ENCODE data around the gene PDCD1LG2.
A peak's percentile ranks its signal among the peaks of the same experiment; 100 is the strongest.
"Not testable (repeated sequence)": the region's sequence is repeated elsewhere in the genome, so short reads cannot be mapped to it uniquely, and the experiment has no call there.

PDCD1LG2 gene

GRCh38 chr9:5493679-5494511 lies 16.4 kb upstream of the PDCD1LG2 start:
- no peak for TF ChIP-seq CTCF (IDR thresholded peaks at IDR 0.05; ENCODE audit: insufficient read depth, low read depth, low read length, missing control alignments)
- peak overlapping the region; percentile 31 for H3K4me3 ChIP-seq (ENCODE audit: low read depth, low read length)
- DNase-seq (ENCODE audit: low read depth), result peak; percentile 95

GRCh38 chr9:5494765-5495164 lies 15.6 kb upstream of the PDCD1LG2 start:
- H3K4me3 ChIP-seq (ENCODE audit: low read depth, low read length); DNase-seq (ENCODE audit: low read depth): not testable (repeated sequence)

- no peak overlapping the region for H3K4me3 ChIP-seq (ENCODE audit: low read depth, low read length)
- TF ChIP-seq CTCF (IDR thresholded peaks at IDR 0.05; ENCODE audit: insufficient read depth, low read depth, low read length, missing control alignments), result no peak
- no peak for DNase-seq (ENCODE audit: low read depth)
Measured at GRCh38 chr9:5499157-5499556, 11.2 kb upstream of the PDCD1LG2 start.

GRCh38 chr9:5499889-5500398 lies 10.4 kb upstream of the PDCD1LG2 start:
- TF ChIP-seq CTCF (IDR thresholded peaks at IDR 0.05; ENCODE audit: insufficient read depth, low read depth, low read length, missing control alignments), result no peak
- DNase-seq (ENCODE audit: low read depth), result no peak
- H3K4me3 ChIP-seq (ENCODE audit: low read depth, low read length), result no peak overlapping the region

- H3K4me3 ChIP-seq (ENCODE audit: low read depth, low read length), result no peak overlapping the region
- no peak for TF ChIP-seq CTCF (IDR thresholded peaks at IDR 0.05; ENCODE audit: insufficient read depth, low read depth, low read length, missing control alignments)
- DNase-seq (ENCODE audit: low read depth), result no peak
Measured at GRCh38 chr9:5500441-5501235, 9.7 kb upstream of the PDCD1LG2 start.

- DNase-seq (ENCODE audit: low read depth), result no peak
- no peak overlapping the region for H3K4me3 ChIP-seq (ENCODE audit: low read depth, low read length)
- no peak for TF ChIP-seq CTCF (IDR thresholded peaks at IDR 0.05; ENCODE audit: insufficient read depth, low read depth, low read length, missing control alignments)
Measured at GRCh38 chr9:5502553-5502952, 7.8 kb upstream of the PDCD1LG2 start.

GRCh38 chr9:5509573-5509972 lies 758 bp upstream of the PDCD1LG2 start:
- DNase-seq (ENCODE audit: low read depth), result no peak
- no peak overlapping the region for H3K4me3 ChIP-seq (ENCODE audit: low read depth, low read length)

More at GRCh38 chr9:5509573-5509972, 758 bp upstream of the PDCD1LG2 start:
- no peak for TF ChIP-seq CTCF (IDR thresholded peaks at IDR 0.05; ENCODE audit: insufficient read depth, low read depth, low read length, missing control alignments)

Measured in GM12865 (cell line).